ENCODE measurements around the gene OR1I1. TPM values are rescaled to one million over a fixed set of nuclear protein-coding genes. Genes with fewer than 3 reads are reported as not detected.
"Not testable (repeated sequence)": the region's sequence is repeated elsewhere in the genome, so short reads cannot be mapped to it uniquely, and the experiment has no call there.

Gene OR1I1
- total RNA-seq, 1 donor from 2014 or later: not detected

- no peaks in the 10 kb centered on the region for H3K36me3 Mint-ChIP-seq
- no peaks in the 10 kb centered on the region for H3K9me3 Mint-ChIP-seq
- DNase-seq (ENCODE audit: low spot score): no peak
- no peak overlapping the region for H3K27ac ChIP-seq
- no peaks in the 10 kb centered on the region for H3K36me3 ChIP-seq
- no peak overlapping the region for H3K4me3 ChIP-seq
- no peak overlapping the region for H3K9ac ChIP-seq
- no peaks in the 10 kb centered on the region for H4K20me1 ChIP-seq (ENCODE audit: low read depth)
- TF ChIP-seq EZH2 (IDR thresholded peaks at IDR 0.05): no peak
- TF ChIP-seq EZH2phosphoT487 (IDR thresholded peaks at IDR 0.05): no peak
- no peak for TF ChIP-seq CTCF (IDR thresholded peaks at IDR 0.05)
- no peaks in the 10 kb centered on the region for H3F3A ChIP-seq (ENCODE audit: low read depth)
- no peaks in the 10 kb centered on the region for H3K4me1 ChIP-seq
- no peak overlapping the region for H3K4me3 Mint-ChIP-seq
- peaks cover 5% of the 10 kb centered on the region for H3K27me3 Mint-ChIP-seq (ENCODE audit: insufficient read depth, low read depth)
- no peak overlapping the region for H2AFZ ChIP-seq (replicated peaks)
- no peaks in the 10 kb centered on the region for H3K9me3 ChIP-seq (ENCODE audit: low read depth)
- no peaks in the 10 kb centered on the region for H3K4me1 Mint-ChIP-seq
- no peaks in the 10 kb centered on the region for H3K27me3 ChIP-seq
- no peaks in the 10 kb centered on the region for H3K79me2 ChIP-seq (ENCODE audit: low read depth)
- H3K4me2 ChIP-seq: no peak overlapping the region
- H3K27ac Mint-ChIP-seq: no peak overlapping the region
Observed at GRCh38 chr19:15096223-15096622, 14.2 kb downstream of the OR1I1 start.

- H4K20me1 ChIP-seq (ENCODE audit: low read depth); H3K27ac ChIP-seq; H3K36me3 ChIP-seq; H3K4me1 Mint-ChIP-seq; H3K4me3 Mint-ChIP-seq; H2AFZ ChIP-seq (replicated peaks); H3K4me1 ChIP-seq; H3F3A ChIP-seq (ENCODE audit: low read depth); H3K9me3 Mint-ChIP-seq; H3K9me3 ChIP-seq (ENCODE audit: low read depth); DNase-seq (ENCODE audit: low spot score); H3K4me2 ChIP-seq; H3K36me3 Mint-ChIP-seq; H3K9ac ChIP-seq; H3K27ac Mint-ChIP-seq; H3K27me3 Mint-ChIP-seq (ENCODE audit: insufficient read depth, low read depth); H3K4me3 ChIP-seq; H3K79me2 ChIP-seq (ENCODE audit: low read depth); H3K27me3 ChIP-seq: not testable (repeated sequence)
Observed at GRCh38 chr19:15097980-15098379, 16.0 kb downstream of the OR1I1 start.

GRCh38 chr19:15098460-15098859 is 16.4 kb downstream of the OR1I1 start:
- H3K9me3 Mint-ChIP-seq: peaks cover 14% of the 10 kb centered on the region
- TF ChIP-seq CTCF (IDR thresholded peaks at IDR 0.05): no peak
- no peak for TF ChIP-seq EZH2phosphoT487 (IDR thresholded peaks at IDR 0.05)
- TF ChIP-seq EZH2 (IDR thresholded peaks at IDR 0.05): no peak
- Histone ChIP-seq H3K79me2 (ENCODE audit: low read depth) (no peaks in the 10 kb centered on the region), H3K36me3 (no peaks in the 10 kb centered on the region), H3K9ac (no peak overlapping the region), H3K4me2 (no peak overlapping the region), H4K20me1 (ENCODE audit: low read depth) (no peaks in the 10 kb centered on the region), H3K27ac (no peak overlapping the region), H3K27me3 (no peaks in the 10 kb centered on the region), H2AFZ (replicated peaks) (no peak overlapping the region), H3K4me1 (no peaks in the 10 kb centered on the region), H3K4me3 (no peak overlapping the region), H3F3A (ENCODE audit: low read depth) (no peaks in the 10 kb centered on the region), H3K9me3 (ENCODE audit: low read depth) (no peaks in the 10 kb centered on the region)
- DNase-seq (ENCODE audit: low spot score): no peak
- H3K27me3 Mint-ChIP-seq (ENCODE audit: insufficient read depth, low read depth): peaks cover 6% of the 10 kb centered on the region
- H3K4me3 Mint-ChIP-seq: no peak overlapping the region
- H3K36me3 Mint-ChIP-seq: no peaks in the 10 kb centered on the region
- no peak overlapping the region for H3K27ac Mint-ChIP-seq
- H3K4me1 Mint-ChIP-seq: no peaks in the 10 kb centered on the region

- no peak for DNase-seq (ENCODE audit: low spot score)
- Histone ChIP-seq H3K4me1 (no peaks in the 10 kb centered on the region), H3K79me2 (ENCODE audit: low read depth) (no peaks in the 10 kb centered on the region), H3K27ac (no peak overlapping the region), H3F3A (ENCODE audit: low read depth) (no peaks in the 10 kb centered on the region), H2AFZ (replicated peaks) (no peak overlapping the region), H3K9ac (no peak overlapping the region), H3K9me3 (ENCODE audit: low read depth) (no peaks in the 10 kb centered on the region), H3K4me3 (no peak overlapping the region), H3K27me3 (no peaks in the 10 kb centered on the region), H4K20me1 (ENCODE audit: low read depth) (no peaks in the 10 kb centered on the region), H3K4me2 (no peak overlapping the region), H3K36me3 (no peaks in the 10 kb centered on the region)
- Mint-ChIP-seq H3K27me3 (ENCODE audit: insufficient read depth, low read depth) (peaks cover 7% of the 10 kb centered on the region), H3K36me3 (no peaks in the 10 kb centered on the region), H3K27ac (no peak overlapping the region), H3K9me3 (peaks cover 18% of the 10 kb centered on the region), H3K4me3 (no peak overlapping the region), H3K4me1 (no peaks in the 10 kb centered on the region)
- TF ChIP-seq CTCF (IDR thresholded peaks at IDR 0.05) (no peak), EZH2phosphoT487 (IDR thresholded peaks at IDR 0.05) (no peak), EZH2 (IDR thresholded peaks at IDR 0.05) (no peak)
Observed at GRCh38 chr19:15099017-15099582, 17.1 kb downstream of the OR1I1 start.
